NB4 (cell line): ENCODE measurements around the gene FAM163A.

Experiments
- DNase-seq: peaks from one replicate; pipeline ENCODE4 v3.0.0; 2010; ENCODE audit warnings: low read depth
- H3K4me3 ChIP-seq: one replicate; pipeline ENCODE4 v1.5.1; 2011; ENCODE audit warnings: mild to moderate bottlenecking, low read depth, low read length, moderate library complexity
- CTCF ChIP-seq: IDR thresholded peaks from one replicate; pipeline ENCODE4 v1.5.1; 2012; ENCODE audit warnings: low read depth, low read length
- MYC ChIP-seq: IDR thresholded peaks from 2 replicates; pipeline ENCODE4 v1.6.1; 2011; ENCODE audit warnings: low read depth, low read length
- POLR2A ChIP-seq: IDR thresholded peaks from 2 replicates; pipeline ENCODE4 v1.6.1; 2011; ENCODE audit warnings: mild to moderate bottlenecking; ENCODE audit not compliant: insufficient read length; ENCODE audit errors: extremely low read depth
- TF ChIP-seq, protein P1 (sequence below): IDR thresholded peaks from 2 replicates; pipeline ENCODE4 v1.6.1; 2011; ENCODE audit warnings: low read depth, low read length

FAM163A gene

DNA sequence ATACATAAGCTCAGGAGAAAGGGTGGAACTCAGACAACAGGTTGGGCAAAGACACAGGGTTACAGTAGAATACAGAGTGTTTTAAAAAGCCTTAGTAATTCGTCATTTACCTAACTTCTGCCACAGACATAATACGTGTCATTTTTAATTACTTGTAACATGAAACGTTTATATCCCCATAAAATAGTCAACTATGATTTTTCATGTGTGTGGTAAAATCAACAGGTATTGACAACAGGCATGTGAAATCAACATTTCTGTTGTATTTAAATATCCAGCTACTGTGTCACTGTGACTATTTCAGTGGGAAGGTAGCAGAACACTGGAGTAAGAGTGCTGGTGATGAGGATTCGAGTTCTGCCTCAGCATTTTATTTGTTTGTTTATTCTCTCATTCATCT lies 5.7 kb downstream of the FAM163A start:
- H3K4me3 ChIP-seq = no peak overlapping the region
- no peak for DNase-seq
- no peak for TF ChIP-seq POLR2A
- TF ChIP-seq, protein P1, sequence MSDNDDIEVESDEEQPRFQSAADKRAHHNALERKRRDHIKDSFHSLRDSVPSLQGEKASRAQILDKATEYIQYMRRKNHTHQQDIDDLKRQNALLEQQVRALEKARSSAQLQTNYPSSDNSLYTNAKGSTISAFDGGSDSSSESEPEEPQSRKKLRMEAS = no peak
- TF ChIP-seq CTCF = no peak
- no peak for TF ChIP-seq MYC

- no peak for DNase-seq
- TF ChIP-seq CTCF = no peak
- TF ChIP-seq, protein P1 = no peak
- TF ChIP-seq MYC = no peak
- TF ChIP-seq POLR2A = no peak
- no peak overlapping the region for H3K4me3 ChIP-seq
Measured at GRCh38 chr1:179750630-179751029, 7.5 kb downstream of the FAM163A start.

GRCh38 chr1:179753061-179753460 lies 10.0 kb downstream of the FAM163A start:
- TF ChIP-seq POLR2A (no peak), MYC (no peak), CTCF (no peak)
- TF ChIP-seq, protein P1 = no peak
- H3K4me3 ChIP-seq = no peak overlapping the region
- no peak for DNase-seq

- DNase-seq = no peak
- H3K4me3 ChIP-seq = no peak overlapping the region
- TF ChIP-seq MYC = no peak
- TF ChIP-seq, protein P1 = no peak
- no peak for TF ChIP-seq POLR2A
- no peak for TF ChIP-seq CTCF
Measured at GRCh38 chr1:179754041-179754624, 11.0 kb downstream of the FAM163A start.

GRCh38 chr1:179757933-179758332 lies 14.8 kb downstream of the FAM163A start:
- H3K4me3 ChIP-seq = no peak overlapping the region
- no peak for DNase-seq
- TF ChIP-seq POLR2A (no peak), MYC (no peak), CTCF (no peak)

DNA sequence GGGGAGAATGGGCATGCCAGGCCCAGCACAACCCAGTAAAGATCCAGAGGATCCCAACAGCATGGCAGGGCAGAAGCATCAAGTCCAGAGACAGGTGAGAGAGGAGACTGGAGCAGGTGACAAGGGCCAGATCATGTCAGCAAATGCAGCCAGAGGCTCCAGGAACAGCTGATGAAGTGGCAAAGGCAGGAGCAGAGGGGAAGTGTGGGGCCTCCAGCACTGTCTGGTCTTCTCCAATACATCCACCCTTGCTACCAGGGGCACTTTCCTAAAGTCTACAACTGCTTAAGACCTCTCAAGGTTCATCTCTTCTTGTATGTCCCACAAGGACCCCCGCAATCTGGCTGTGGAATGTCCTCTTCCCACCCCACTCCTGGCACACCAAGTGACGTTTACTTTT lies 17.4 kb downstream of the FAM163A start:
- TF ChIP-seq CTCF = no peak
- TF ChIP-seq MYC = no peak
- TF ChIP-seq, protein P1 = no peak
- TF ChIP-seq POLR2A = no peak
- DNase-seq = no peak
- H3K4me3 ChIP-seq = no peak overlapping the region
